ENCODE data around the gene FAXC.
"Not testable (repeated sequence)": the region's sequence is repeated elsewhere in the genome, so short reads cannot be mapped to it uniquely, and the experiment has no call there.

GRCh38 chr6:99266996-99267395 lies 82.5 kb downstream of the FAXC start:
- not testable (repeated sequence) for TF ChIP-seq CTCF (IDR thresholded peaks at IDR 0.05; ENCODE audit: low read depth, low read length); POLR2A (IDR thresholded peaks at IDR 0.05; ENCODE audit: extremely low read depth, insufficient read length)
